OCI-LY7 (cell line): ENCODE measurements around the gene ADAM12.

ENCODE experiments used
- EZH2phosphoT487 ChIP-seq: fragments of 200-600 bp; sonication (generic); IDR thresholded peaks from 2 replicates; pipeline ENCODE4 v1.6.1; 2018; ENCODE audit warnings: low read depth, borderline replicate concordance, mild to moderate bottlenecking, mixed run types, antibody characterized with exemption, low read length, moderate library complexity, mixed read lengths
- TF ChIP-seq, protein P1 (sequence below): fragments of 200-600 bp; sonication (generic); conservative IDR thresholded peaks from 2 replicates; pipeline ENCODE4 v1.5.1; 2014; ENCODE audit warnings: mild to moderate bottlenecking, antibody characterized with exemption, low read length, moderate library complexity, mixed read lengths

DNA sequence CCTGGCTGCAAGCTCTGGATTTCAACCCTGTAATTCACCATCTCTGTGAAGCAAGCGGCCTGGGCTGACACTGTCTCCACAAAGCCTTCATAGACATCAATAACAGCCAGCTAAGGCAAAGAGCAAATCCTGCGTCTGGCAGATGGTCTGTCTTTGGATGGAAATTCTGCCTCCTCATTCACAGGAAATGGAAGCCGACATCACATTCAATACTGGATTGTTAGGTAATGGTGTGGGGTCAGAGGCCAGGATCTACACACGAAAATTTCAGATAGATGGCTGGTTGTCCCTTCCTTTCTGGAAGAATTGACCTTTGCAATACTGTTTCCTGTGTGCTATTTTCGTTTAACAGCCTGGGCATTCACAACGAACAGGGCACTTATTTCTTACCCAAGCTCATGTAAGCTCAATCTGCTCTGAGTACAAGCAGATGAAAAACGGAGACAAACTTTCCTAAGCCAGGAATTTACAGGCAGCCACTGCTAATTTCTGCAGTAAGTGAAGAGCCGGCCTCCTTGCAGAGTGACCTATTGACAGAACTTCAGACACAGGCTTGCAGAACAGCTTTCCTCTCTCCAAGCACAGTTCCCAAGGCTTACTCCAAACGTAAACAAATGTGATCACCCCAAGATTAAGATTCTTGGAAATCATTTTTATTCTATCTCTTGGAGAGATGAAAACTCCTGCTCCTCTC lies 3.1 kb upstream of the ADAM12 start:
- TF ChIP-seq, protein P1, sequence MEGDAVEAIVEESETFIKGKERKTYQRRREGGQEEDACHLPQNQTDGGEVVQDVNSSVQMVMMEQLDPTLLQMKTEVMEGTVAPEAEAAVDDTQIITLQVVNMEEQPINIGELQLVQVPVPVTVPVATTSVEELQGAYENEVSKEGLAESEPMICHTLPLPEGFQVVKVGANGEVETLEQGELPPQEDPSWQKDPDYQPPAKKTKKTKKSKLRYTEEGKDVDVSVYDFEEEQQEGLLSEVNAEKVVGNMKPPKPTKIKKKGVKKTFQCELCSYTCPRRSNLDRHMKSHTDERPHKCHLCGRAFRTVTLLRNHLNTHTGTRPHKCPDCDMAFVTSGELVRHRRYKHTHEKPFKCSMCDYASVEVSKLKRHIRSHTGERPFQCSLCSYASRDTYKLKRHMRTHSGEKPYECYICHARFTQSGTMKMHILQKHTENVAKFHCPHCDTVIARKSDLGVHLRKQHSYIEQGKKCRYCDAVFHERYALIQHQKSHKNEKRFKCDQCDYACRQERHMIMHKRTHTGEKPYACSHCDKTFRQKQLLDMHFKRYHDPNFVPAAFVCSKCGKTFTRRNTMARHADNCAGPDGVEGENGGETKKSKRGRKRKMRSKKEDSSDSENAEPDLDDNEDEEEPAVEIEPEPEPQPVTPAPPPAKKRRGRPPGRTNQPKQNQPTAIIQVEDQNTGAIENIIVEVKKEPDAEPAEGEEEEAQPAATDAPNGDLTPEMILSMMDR, result no peak
- TF ChIP-seq EZH2phosphoT487, result no peak
